GM21619 (cell line): Measurements from ENCODE around the gene SNU13.
"Not testable (repeated sequence)": the region's sequence is repeated elsewhere in the genome, so short reads cannot be mapped to it uniquely, and the experiment has no call there.

ENCODE experiments used
- ATAC-seq: cut with Tn5 transposase; IDR thresholded peaks from one replicate; pipeline ENCODE4 v1.9.1; 2021; ENCODE audit not compliant: unreplicated experiment

Gene SNU13

DNA sequence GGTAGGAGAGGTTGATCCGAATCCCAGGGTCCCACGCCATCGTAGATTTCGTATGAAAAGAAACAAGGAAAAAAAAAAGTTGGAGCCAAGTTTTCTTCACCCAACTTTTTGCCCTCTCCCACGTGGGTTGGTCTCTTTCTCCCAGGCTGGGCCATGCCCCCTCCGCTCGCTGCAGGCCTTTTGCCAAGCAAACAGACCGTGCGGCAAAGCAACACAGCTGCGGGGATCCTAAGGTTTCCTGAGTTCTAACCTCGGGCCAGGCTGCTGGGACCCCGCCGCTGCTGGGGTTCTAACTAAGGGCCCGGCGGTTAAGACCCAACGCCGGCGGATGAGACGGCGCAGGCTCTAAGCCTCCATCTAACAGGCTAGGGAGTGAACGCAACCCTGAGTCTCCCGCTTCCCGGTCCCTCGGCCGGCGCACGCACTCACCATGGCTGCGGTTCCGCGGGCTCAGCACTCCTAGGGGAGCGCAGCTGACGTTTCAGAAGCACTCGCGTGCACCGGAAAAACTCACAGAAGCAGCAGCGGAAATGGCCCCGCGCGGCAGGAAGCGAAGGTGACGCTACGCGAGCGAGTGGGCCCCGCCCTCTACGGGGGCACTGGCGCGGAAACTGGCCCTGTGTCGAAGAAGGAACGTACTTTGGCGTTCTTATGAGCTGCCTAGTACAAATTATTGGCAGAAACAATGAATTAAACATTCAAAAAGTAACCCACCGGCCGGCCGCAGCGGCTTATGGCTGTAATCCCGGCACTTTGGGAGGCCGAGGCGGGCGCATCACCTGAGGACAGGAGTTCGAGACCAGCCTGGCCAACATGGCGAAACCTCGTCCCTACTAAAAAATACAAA is at the start of gene SNU13:
SNU13 (minus strand) TSS at position 503 of the 847 bp plus-strand sequence; CDS start at position 432, 71 bp downstream.
- peak; percentile 87 for ATAC-seq

DNA sequence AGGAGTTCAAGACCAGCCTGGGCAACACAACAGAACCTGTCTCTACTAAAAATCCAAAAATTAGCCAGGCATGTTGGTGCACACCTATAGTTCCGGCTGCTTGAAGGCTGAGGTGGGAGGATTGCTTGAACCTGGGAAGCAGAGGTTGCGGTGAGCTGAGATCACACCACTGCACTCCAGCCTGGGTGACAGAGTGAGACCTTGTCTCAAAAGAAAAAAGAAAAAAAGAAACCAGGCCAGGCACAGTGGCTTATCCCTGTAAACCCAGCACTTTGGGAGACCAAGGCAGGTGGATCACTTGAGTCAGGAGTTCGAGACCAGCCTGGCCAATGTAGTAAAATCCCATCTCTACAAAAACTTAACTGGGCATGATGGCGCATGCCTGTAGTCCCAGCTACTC is 44.6 kb upstream of the SNU13 start:
- not testable (repeated sequence) for ATAC-seq

DNA sequence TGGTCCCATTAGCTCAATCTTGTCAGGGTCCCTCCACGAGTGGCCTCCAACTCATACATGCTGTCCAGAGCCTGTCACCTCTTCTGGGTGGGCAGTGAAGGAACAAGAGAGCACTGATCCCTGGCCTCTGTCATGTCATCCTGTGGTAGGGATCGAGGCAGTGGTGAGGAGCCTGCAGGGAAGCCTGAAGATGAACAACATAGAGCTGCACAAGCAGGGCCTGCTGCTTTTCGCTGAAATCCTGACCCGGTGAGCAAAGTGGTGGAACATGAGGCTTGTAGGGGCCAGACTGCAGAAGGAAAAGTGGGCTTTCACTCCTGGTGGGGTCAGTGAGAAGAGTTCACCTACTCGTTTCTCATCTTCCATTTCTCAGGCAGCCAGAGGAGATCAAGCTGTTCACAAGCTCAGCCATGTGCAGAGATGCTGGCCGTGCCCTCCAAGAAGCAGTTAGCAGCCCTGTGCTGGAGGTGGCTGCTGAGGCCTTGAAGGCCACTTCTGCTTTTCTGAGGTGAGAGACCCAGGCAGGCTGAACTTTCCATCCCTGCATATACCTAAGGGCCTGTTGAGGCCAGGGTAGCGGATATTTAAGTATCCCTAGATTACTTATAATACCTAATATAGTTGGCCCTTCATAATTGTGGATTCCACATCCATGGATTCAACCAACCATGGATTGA is 43.6 kb upstream of the SNU13 start:
- ATAC-seq = no peak

DNA sequence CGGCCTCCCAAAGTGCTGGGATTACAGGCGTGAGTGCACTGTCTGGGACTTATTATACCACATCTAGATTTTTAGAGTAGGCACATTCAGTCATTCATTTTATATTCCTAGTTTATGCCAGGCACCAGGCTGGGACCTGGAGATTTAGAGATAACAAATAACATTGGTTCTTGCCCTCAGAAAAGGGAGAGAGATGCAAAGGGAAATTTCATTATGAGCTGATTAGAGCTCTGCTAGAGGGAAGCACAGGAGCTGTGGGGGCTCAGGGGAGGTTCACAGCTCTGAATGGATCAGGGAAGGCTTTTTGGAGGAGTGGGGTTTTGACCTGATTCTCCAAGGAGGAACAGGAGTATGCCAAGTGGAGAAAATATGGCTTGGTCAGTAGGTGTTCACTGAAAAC is 42.9 kb upstream of the SNU13 start:
- ATAC-seq = no peak

DNA sequence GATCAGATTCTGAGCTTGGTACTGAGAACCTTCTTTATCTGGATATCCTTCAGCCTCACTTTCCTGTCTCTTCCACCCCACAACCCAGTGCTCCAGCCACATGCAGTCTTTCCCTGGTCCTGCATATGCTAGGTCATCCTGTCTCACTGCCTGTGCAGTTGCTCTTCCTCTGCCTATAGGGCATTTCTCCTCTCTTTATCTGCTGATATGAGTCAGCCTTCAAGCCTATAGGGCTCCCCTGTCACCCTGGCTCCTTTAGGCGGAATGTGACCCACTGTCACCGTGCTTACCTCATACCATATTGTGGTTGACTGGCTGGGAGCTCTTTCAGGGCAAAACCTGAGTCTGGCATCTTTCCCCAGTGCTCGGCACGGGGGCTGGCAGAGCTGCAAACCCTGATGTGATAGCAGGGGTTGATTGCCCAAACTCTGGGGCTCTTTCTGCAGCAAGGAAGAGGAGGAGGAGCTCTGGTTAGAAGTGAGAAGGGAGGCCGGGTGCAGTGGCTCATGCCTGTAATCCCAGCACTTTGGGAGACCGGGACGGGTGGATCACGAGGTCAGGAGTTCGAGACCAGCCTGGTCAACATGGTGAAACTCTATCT is 36.9 kb upstream of the SNU13 start:
- ATAC-seq = no peak

DNA sequence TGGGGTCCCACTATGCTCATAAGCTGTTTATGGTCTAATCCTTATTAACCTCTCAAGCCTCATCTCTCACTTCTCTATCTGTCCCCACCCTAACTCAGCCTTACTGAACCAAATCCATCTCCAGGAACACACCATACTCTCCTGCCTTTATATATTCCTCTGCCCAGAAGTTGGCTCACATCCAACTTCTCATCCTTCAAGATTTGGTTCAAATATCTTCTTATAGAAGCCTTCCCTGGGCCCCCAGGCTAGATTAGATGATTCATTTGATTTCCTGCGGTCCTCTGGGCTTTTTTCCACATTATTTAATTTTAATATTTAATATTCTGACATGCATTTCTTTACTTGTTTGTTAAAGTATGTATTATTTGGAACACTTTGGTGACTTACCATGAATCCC is 33.8 kb upstream of the SNU13 start:
- ATAC-seq = no peak

DNA sequence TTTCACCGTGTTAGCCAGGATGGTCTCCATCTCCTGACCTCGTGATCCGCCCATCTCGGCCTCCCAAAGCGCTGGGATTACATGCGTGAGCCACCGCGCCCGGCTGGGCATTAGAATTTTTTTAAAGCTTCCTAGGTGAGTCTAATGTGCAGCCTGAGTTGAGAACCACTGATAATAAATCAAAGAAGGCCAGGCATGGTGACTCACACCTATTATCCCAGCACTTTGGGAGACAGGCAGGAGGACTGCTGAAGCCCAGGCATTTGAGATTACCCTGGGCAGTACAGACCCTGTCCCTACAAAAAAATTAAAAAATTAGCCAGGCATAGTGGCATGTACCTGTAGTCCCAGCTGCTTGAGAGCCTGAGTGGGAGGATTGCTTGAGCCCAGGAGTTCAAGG is 24.3 kb upstream of the SNU13 start:
- no peak for ATAC-seq

DNA sequence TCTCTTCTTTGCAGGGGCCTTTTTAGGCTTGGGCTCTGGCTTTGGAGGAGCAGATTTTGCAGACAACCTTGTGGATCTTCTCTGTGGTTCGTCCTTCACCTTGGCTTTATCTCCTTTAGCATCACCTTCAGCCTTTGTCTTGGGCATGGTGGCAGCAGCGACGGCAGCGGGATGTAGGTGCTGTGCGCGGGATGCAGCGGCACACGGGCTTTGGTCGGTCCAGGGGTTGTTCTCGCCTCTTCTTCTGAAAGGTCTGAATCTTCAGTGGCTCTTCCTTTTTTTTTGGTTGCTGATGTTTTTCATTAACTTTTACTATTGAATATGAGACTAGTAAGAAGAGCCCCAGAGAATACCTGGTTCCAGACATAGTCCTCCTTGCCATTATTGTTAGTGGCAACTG is 20.7 kb upstream of the SNU13 start:
- ATAC-seq = no peak

DNA sequence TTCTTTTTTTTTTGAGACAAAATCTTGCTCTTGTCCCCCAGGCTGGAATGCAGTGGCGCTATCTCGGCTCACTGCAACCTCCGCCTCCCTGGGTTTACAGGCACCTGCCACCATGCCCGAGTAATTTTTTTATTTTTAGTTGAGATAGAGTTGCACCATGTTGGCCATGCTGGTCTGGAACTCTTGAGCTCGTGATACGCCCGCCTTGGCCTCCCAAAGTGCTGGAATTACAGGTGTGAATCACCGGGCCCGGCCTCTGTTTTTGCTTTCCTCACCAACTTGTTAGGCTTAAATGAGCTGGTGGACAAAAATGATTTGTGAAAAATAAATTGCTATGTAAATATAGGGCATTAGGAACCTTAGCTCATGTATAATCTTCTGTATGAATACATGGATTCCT is 14.1 kb upstream of the SNU13 start:
- no peak for ATAC-seq

DNA sequence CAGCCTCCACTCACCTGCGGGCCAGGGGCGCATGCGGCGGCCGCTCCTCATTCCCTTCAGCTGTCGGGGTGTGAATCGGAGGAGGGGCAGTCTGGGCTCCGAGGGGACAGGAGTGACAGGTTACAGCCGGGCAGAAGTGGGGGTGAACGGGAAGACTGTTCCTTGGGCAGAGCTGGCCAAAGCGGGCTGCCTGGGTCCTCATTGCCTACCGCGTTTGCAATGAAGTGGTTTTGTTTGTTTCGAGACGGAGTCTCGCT is 11.4 kb upstream of the SNU13 start:
- no peak for ATAC-seq

DNA sequence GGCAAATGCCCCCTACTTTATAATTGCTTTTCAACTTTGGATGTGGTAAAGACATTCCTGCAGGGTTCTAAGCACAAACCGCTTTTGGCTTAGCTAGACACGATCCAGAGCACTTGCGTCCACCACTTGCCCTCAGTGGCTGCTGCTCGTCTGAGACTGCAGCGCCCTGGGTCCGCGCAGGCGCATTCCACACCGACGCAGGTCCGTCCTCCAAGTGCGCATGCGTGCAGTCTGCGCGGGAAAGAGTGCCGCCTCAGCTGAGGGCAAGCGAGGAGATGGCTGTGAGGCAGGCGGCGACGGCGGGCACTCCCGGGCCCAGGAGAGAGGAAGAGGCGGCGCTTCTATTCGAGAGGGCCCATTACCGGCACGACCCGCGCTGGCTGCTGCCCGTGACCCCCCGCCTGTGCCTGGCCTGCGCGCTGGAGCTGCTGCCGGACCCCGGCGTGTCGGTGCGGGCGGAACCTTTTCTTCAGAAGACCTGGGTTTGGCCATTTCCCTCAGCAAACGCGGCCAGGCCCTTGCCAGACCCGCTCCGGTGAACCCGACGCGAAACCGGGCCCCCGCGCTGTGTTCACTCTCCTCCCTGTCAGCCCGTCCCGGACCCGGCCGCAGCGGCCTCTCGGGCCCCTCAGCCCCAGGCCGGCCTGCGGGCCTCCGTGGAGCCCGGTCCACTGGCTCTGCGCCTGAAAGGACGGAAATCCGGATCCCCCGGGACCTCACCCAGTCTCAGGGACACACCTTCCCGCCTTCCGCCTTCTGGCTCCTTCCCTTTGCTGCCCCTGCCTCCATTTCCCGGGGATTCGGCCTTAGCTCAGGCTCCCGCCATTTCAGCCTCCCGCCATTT is 10.8 kb upstream of the SNU13 start, which contains the start of gene MEI1:
MEI1 (plus strand) TSS at position 240 of the 844 bp plus-strand sequence; CDS start at position 276, 36 bp downstream.
- ATAC-seq = no peak

DNA sequence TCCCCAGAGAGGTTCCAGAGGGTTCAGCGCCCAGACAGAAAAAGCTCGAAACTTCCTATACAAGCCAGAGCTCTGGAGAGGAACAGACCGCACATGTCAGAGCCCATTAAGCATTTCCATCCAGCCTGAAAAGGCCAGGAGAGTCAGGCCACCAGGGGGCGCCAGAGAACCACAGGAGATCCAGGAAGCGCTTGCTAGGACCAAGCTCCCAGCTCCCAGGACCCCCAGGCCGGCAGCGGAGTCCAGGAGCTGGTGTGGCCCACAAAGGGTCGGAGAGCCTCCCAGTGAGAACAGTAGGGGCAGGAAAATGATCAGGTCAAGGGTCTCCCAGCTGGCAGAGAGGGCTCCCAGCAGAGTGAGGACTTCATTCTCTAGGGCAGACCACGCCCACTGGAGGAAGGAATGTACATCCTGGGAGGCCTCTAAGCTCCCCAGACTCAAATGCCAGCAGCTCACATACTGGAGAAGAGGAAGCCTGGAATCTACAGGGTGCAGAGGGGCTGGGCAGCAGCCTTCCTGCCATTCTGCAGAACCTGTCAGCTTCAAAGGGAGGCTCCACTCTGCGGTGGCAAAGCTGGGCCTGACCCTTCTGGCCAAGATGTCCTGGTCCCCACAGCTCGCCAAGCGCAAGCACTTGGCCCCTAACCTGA is 8.6 kb upstream of the SNU13 start:
- ATAC-seq = no peak

DNA sequence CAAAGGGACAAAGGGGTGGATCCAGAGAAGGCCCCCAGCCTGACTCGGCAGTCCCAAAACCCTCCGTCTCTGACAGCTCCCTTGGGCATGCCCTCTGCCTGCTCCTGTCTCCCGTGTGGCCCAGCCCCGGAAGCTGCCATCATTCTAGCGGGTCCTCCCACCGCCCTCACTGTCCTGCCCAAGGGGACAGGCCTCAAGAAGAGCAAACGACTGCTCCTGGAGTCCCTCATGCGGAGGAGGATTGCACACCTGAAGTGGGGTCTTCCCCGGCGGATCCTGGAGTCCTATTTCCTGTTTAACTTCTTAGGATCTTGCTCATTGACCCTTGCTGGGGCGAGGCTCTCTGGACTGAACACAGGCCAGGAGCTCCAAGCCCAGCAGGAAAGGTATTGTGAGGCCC is 8.0 kb upstream of the SNU13 start:
- ATAC-seq = no peak

DNA sequence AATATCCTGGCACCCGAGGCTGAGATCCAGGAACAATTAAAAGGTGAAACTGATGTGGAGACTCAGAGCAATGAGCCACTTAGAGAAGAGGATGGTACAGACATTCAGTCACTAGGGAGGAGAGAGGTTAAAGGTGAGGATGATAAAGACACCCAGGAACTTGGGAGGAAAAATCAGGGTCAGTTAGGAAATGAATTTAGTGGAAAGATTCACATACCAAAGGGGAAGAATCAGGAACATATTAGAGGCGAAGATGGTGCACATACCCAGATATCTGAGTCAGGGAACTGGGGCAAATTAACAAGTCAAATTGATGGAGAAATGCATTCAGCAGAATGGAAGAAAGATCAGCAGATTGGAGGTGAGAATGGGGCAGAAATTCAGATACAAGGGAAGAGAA is 6.5 kb upstream of the SNU13 start:
- no peak for ATAC-seq

DNA sequence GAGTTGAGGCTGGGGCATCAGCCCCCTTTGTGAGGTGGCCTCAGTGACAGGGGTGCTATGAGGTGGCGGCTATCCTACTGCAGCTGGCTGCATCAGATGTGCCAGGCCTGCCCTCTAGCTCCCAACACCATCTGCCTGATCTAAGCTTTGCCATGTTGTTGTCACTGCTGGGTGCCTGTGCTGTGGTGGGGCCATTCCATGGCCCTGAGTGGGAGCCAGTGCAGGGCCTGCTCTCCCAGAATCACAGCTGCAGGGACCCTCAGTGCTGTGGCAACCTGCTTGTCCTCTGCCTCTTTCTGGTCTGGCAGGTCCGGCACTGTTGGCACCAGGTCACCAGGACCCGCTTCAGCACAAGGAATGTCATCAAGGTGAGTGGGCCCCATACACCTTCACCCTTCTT is 1.8 kb upstream of the SNU13 start:
- ATAC-seq = no peak

DNA sequence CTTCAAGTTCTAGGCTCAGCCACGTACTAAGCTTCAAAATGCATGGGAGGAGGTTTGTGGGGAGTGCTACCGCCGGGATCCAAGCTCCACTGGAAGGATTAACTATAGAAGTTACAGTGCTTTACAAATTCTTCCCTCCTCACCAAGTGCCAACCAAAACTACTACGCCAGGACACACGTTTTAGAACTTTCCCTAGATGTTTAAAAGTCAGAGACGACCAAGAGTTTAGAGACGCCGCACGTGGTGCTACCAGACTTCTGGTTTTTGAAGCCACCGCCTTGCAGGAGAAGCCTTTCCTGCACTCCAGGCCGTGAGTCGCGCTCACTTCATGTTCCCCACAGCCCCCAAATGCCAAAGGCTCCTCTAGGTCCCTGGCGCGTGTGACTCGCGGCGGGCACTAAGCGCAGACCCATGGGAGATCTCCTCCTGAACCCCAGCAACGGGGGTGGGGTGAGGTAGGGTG is 734 bp downstream of the SNU13 start:
- ATAC-seq = peak; percentile 13

DNA sequence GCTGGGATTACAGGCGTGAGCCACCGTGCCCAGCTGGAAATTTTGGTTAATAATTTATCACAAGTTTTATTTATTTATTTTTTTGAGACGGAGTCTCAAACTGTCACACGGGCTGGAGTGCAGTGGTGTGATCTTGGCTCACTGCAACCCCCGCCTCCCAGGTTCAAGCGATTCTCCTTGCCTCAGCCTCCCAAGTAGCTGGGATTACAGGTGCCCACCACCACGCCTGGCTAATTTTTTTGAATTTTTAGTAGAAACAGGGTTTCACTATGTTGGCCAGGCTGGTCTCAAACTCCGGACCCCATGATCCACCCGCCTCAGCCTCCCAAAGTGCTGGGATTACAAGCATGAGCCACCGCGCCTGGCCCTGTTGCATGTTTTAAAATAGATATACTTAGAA is 1.8 kb downstream of the SNU13 start:
- ATAC-seq = not testable (repeated sequence)

DNA sequence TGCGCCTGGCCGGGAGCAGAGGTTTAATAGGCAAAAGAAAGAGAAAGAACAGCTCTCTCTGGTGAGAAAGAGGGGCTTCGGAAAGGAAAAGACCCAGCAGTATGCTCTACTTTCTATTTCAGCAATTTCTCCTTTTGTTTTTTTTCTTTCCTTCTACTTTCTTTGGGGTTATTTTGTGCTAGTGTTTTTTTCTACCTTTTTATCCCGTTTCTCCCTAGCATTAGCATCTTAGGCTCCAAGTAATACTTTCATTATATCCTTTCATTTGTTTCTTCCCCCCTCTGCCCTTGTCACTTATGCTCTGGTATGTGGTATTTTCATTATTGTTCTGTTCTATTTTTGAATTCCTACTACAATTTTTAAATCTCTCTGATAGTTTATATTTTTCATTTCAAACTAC is 4.5 kb downstream of the SNU13 start:
- no peak for ATAC-seq

DNA sequence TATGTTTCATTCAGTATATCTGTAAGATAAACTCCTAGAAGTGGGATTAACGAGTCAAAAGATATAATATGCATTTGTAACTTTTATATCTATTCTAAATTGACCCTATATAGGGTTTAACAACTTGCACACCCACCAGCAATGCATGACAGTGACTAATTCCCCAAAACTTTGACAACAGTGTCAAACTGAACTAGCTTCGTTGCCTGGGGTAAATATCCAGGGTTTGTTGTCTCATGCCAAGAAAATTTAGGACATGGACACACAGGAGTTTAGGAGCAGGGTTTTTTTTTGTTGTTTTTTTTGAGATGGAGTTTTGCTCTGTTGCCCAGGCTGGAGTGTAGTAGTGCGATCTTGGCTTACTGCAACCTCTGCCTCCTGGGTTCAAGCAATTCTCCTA is 5.1 kb downstream of the SNU13 start:
- no peak for ATAC-seq

DNA sequence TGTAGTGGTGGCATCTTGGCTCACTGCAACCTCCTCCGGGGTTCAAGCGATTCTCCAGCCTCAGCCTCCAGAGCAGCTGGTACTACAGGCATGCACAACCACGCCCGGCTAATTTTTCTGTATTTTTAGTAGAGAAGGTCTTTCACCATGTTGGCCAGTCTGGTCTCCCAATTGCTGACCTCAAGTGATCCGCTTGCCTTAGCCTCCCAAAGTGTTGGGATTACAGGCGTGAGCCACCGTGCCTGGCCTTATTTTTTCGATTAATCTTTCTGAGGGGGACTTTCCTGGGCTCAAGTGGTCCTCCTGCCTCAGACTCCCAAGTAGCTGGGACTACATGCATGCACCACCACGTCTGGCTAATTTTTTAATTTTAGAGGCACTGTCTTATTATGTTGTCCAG is 5.6 kb downstream of the SNU13 start:
- ATAC-seq = no peak
